ENCODE data around the gene TEDC1.

Gene TEDC1

GRCh38 chr14:105498430-105499255, 7.6 kb downstream of the TEDC1 start:
- no peak for DNase-seq

DNA sequence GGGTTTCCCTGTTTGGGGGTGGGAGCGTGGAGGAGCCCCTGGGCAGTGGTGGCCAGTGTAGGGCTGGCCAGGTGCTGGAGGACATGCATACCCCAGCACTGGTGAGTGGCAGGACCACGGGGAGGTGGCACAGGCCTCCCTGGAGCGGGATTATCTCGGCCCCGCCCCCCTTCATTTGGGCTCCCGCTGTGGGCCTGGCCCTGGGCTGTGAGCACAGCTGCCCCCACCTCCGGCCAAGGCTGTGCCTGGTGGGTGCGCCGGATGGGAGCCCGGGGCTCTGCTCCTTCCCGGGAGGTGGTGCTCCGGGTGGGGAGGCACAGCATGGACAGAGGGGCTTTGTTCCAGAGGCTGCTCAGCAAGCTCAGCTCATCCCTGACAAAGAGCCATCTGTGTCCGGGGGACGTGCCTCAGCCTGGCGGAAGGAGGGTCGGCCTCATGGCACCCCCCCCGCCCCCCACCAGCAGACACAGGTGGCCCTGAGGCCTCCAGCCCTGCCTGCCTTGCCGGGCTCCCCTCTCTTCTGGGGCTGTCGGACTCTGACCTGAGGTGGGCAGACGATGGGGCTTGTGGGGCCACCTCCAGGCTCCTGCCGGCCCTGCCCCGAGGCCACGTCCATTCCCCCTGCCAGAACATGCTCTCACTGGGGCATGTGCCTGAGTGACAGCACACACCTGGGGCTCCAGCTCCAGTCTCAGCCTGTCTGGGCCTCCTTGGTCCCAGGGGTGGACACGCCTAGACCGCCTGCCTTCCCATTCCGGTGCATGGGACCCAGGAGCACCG, 8.4 kb downstream of the TEDC1 start:
- DNase-seq = no peak

- no peak for DNase-seq
Observed at GRCh38 chr14:105500036-105500725, 9.1 kb downstream of the TEDC1 start.

DNA sequence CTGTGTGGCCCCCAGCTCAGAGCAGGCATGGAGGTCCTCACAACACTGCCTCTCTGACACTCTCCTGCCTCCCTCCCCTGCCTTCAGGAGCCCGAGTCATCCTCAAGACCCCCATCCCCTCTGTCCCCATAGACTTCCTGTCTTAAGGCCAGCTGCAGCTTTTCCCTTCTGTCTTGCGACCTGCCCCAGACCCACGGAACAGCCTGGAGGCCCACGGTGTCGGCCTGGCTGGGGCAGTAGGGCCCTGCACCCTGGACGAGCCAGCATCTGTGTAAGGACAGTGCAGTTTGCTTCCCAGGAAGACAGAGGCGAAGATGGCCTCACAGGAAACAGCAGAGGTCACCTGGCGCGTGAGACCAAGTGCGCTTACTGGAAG, 9.7 kb downstream of the TEDC1 start:
- DNase-seq = no peak

DNA sequence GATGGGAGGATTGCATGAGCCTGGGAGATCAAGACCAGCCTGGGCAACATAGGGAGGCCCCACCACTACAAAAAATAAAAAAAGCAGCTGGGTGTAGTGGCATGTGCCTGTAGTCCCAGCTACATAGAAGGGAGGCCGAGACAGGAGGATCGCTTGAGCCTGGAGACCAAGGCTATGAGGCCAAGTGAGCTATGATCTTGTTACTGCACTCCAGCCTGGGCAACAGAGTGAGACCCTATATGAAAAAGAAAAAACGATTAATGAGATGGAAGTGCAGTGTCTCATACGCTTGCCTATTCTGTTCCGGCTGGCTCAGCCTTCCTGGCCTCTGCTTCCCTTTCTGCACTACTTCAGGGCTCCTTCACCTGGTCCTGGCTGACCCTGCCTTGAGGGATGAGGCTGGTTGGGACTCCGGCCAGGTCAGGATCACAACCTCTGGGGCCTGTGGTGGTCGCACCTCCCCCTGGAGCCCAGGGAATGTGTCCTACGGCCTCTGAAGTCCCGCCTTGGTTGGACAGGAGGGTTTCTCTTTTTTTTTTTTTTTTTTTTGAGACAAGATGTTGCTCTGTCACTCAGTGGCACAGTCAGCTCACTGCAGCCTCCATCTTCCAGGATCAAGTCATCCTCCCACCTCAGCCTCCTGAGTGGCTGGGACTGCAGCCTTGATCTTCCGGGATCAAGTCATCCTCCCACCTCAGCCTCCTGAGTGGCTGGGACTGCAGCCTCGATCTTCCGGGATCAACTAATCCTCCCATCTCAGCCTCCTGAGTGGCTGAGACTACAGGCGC, 10.7 kb downstream of the TEDC1 start:
- no peak for DNase-seq

DNA sequence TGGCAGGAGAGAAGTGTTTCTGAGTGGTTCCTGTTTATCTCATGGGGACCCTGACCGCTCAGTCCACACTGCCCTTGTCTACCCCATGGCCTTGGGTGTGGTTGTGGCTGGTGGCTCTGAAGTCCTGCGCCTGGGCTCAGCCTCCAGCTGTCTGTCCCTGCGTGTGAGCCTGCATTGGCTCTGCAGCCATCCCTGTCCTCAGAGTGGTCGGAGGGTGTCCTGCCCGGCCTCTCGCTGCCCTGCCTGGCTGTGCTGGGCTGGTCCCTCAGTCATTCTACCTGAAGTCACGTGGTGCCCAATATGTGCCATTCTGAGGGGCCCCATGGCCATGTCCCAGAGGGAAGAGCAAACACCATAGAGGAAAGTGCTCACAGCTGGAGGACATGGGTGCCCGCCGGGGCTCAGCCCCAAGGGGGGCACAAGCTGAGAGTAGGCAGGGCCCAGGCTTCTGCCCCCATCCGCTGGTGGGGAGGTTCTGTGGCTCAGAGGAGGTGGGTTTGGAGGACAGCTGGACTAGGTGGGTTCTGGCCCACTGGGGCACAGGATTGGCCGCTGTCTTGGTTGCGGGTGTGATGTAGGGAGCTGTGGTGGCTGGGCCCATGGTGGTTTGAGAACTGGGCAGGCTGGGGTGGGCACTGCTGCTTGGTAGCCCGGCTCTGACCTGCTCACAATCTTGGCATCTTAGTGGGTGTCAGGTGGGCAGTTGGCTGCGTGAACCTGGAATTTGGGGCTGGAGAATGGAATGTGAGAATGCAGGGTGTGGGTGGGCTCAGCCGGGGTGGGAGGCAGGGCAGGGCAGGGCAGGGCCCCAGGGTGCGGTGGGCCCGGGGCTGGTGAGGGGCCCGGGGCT, 11.6 kb downstream of the TEDC1 start:
- no peak for DNase-seq

DNA sequence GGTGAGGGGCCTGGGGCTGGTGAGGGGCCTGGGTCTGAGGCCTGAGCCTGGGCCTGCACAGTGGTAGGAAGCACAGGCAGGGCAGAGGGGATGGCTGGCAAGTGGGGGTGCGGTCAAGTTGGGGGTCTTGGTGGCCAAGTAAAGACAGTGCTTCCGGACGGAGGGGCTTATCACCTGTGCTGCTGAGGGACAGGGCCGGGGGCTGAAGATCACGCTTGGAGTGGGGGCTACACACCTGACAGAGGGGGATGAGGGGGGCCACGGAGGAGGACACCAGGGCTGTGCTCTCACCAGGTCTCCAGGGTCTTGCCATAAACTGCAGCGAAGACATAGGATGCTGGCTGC, 12.2 kb downstream of the TEDC1 start:
- DNase-seq = no peak

DNA sequence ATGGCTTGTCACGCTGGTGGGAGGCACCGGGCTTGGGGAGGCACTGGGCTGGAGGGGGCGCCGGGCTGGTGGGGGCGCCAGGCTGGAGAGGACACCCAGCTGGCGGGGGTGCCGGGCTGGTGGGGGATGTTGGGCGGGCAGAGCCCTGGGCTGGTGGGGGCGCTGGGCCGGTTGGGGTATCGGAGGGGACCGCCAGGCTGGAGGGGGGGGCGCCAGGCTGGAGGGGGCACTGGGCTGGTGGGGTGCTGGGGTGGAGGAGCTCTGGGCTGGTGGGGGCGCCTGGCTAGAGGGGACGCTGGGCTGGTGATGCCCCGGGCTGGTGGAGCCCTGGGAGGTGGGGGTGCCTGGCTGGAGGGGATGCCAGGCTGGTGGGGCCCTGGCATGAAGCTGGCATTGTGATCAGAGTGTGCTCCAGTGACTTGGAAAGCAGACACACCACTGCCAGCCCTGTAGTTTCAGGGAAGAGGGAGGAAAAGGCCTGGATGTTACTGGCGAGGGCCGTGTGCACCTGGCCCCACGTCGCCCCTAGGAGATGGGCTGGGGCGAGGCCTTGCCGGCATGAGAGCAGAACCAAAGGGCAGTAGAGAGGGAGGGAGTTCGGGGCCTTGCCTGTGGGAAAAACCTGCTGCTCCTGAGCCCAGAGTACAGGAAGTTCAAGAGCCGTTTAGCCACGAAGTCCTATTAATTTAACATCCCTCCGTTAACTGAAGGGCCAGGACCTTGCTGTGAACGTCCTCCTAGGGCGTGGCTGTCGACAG, 13.1 kb downstream of the TEDC1 start:
- no peak for DNase-seq

DNA sequence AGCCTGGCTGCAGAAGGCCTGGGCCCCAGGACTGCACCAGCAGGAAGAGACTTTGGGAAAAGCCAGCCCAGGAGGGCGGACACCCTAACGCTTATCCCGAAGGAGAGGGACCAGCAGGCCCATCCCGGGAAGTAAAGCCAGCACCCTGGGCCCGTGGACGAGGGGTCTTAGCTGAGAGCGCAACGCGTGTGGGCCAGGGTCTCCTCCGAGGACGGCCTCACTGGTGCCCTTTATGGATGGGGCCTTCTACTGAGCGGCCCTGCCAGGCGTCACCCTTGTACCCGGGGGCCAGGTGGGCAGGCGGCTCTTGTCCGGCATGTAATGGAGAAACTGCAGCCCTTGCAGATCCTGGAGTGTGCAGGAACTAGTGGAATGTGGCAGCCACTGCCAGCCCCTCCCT, 14.1 kb downstream of the TEDC1 start:
- DNase-seq = no peak

DNA sequence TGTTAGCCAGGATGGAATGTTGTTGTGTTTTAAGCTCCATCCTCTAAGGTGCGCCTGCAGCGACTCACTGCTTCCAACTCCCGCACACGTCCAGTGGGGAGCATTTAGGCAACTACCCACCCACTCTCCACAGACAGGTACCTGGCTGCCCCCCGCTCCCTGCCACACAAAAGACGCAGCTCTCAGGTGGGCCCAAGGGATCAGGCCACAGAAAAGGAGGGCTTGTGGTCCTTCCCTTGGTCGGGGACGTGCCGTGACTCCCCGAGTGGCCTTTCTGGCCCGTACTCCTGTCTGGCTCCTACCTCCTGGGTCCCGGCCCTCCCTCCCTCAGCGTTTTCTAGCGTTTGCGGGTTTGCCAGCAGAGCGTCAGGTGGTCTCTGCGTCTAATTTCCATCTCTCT, 16.2 kb downstream of the TEDC1 start:
- no peak for DNase-seq

DNA sequence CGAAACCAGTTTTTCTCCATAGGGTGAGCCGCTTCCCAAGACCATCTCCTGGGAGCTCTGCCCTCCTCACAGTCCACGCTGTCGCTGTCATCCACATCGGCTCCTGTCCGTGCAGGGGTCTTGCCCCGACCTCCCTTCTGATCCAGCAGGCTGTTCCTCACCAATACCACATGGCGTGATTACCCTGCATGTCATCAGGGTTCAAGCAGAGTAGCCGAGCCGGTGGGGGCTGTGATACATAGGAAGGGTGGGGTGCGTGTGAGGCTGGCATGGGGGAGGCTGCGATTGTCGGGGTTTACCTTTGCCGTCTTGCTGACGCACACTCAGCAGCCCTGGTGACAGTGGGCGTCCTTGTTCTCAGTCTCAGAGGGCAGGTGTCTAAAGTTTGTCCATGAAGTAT, 17.0 kb downstream of the TEDC1 start:
- no peak for DNase-seq

GRCh38 chr14:105508601-105509000, 17.6 kb downstream of the TEDC1 start:
- DNase-seq = no peak

DNA sequence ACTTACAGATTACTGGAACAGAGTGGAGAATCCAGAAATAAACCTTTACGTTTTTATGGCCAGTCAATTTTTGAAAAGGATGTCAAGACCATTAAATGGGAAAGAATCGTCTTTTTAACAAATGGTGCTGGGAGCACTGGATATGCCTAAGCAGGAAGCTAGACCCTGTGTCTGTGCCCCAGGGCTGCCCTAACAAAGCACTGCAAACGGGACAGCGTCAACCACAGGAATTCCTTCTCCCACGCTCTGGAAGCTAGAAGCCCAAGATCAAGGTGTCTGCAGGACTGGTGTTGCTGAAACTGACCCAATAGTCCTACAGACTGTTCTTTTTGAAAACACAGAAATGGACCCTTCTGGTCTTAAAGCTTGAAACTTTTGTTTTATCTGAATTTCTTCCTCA, 26.1 kb downstream of the TEDC1 start:
- no peak for DNase-seq

DNA sequence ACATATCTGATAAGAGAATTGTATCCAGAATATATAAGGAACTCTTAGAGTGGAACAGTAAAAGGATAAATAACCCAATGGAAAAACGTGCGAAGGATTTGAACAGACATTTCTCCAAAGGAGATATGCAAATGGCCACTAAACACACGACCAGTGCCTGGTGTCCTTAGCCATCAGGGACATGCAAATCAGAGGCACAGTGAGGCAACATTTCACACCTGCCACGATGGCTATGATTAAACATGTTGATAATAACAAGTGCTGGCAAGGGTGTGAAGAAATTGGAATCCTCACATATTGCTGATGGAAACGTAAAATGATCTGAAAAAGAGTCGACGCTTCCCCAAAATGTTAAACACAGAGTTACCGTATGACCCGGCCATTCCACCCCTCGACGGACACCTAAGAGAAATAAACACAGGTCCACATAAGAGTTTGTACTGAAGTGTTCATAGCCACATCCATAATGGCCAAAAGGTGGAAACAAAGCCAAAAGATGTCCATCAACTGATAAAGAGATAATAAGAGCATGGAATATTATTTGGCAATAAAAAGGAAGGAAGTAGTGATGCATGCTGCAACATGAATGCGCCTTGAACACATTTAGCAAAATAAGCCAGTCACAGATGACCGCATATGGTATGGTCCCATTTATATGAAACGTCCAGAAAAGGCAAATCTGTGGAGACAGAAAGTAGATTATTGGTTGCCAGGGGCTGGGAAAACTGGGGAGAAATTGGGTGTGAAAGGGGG, 29.1 kb downstream of the TEDC1 start:
- DNase-seq = no peak

- no peak for DNase-seq
Observed at GRCh38 chr14:105525326-105525725, 34.3 kb downstream of the TEDC1 start.

- peak; percentile 18 for DNase-seq
Observed at GRCh38 chr14:105525861-105526775, 35.1 kb downstream of the TEDC1 start, which contains the start of gene TMEM121. Gene TMEM121 (plus strand): TSS chr14:105526583. CDS start chr14:105528835, 2,252 bp downstream.

GRCh38 chr14:105526776-105527380, 35.8 kb downstream of the TEDC1 start:
- no peak for DNase-seq

DNA sequence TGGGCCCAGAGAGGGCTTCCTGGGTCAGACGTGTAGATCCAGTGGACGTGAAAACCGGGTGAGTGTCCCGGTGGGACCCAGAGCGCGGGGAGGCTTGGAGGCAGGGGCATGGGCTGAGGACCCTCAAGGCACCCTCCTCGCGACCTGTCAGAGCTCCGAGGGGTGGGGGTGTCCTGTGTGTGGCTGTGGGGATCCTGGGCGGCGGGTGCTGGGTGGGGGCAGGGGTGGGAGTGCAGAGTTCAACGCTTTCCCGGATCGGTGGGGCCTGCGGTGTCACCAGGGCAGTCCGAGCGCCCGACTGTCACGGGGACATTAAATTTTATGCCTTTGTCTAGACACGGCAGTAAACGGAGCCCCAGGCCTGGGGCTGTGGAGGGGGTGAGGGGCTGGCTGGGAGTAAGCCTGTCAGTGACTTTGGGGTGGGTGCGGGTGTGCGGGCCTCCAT, 36.4 kb downstream of the TEDC1 start:
- no peak for DNase-seq
